Natural killer cell (primary cell): Measurements from ENCODE around the gene OS9. TPM values are rescaled to one million over a fixed set of nuclear protein-coding genes. Genes with fewer than 3 reads are reported as not detected.

ENCODE experiments used
- ATAC-seq, 3 donors: fragments of 150-1000 bp in 2 of 3; fragments of 200-7000 bp in 1 of 3; cut with Tn5 transposase; 1 replicate in 1 of 3; 2 replicates in 2 of 3; pipeline ENCODE4 v1.10.0; 2021; ENCODE audit warnings: mild to moderate bottlenecking in 2 of 3, moderate library complexity in 2 of 3
- DNase-seq, 2 donors: peaks; one replicate each; pipeline versions ENCODE4 v3.0.0 to v3.0.0-alpha.2; 2013 to 2021; ENCODE audit warnings: mixed read lengths in 1 of 2
- H3K27ac ChIP-seq: one replicate; pipeline ENCODE4 v1.5.1; 2013; ENCODE audit warnings: mild to moderate bottlenecking, low read length
- H3K27me3 ChIP-seq: one replicate; pipeline ENCODE4 v1.6.1; 2013; ENCODE audit warnings: low read length; ENCODE audit not compliant: control insufficient read depth, insufficient read depth
- H3K36me3 ChIP-seq: one replicate; pipeline ENCODE4 v1.6.1; 2013; ENCODE audit warnings: low read length; ENCODE audit not compliant: control insufficient read depth, insufficient read depth
- H3K4me1 ChIP-seq: one replicate; pipeline ENCODE4 v1.6.1; 2013; ENCODE audit warnings: low read length; ENCODE audit not compliant: control insufficient read depth, insufficient read depth
- H3K4me3 ChIP-seq: one replicate; pipeline ENCODE4 v1.5.1; 2013; ENCODE audit warnings: low read length
- H3K9me3 ChIP-seq: one replicate; pipeline ENCODE4 v1.6.1; 2013; ENCODE audit warnings: low read length; ENCODE audit not compliant: control insufficient read depth, insufficient read depth
- H3K27ac Mint-ChIP-seq, 2 donors: one replicate each; pipeline ENCODE4 v1.8.0; 2022; ENCODE audit warnings: mild to moderate bottlenecking in 2 of 2, mixed read lengths in 2 of 2, moderate library complexity in 1 of 2
- H3K27me3 Mint-ChIP-seq, 2 donors: one replicate each; pipeline ENCODE4 v1.8.0; 2022; ENCODE audit warnings: low read depth in 2 of 2, mixed read lengths in 2 of 2
- H3K36me3 Mint-ChIP-seq: one replicate; pipeline ENCODE4 v1.8.0; 2022; ENCODE audit warnings: mixed read lengths
- H3K4me1 Mint-ChIP-seq, 2 donors: one replicate each; pipeline ENCODE4 v1.8.0; 2022; ENCODE audit warnings: mixed read lengths in 2 of 2
- H3K4me3 Mint-ChIP-seq: one replicate; pipeline ENCODE4 v1.8.0; 2022; ENCODE audit warnings: mild to moderate bottlenecking, moderate library complexity, mixed read lengths
- H3K9me3 Mint-ChIP-seq, 2 donors: one replicate each; pipeline ENCODE4 v1.8.0; 2022; ENCODE audit warnings: mixed read lengths in 2 of 2
- CTCF ChIP-seq: fragments of 200-600 bp; IDR thresholded peaks from one replicate; pipeline ENCODE4 v1.8.0; 2022; ENCODE audit warnings: antibody characterized with exemption
- WGBS: methylation state at CpG from one replicate; pipeline ENCODE4 v1.1.7; 2013; ENCODE audit warnings: missing lambda C conversion rate; ENCODE audit not compliant: insufficient coverage; 5-methylcytosine and 5-hydroxymethylcytosine counted together
- intact Hi-C: fragments of 100-400 bp; cut with micrococcal nuclease; formaldehyde crosslinking; loops from one replicate; pipeline ENCODE4 v1.14.2; 2022
- total RNA-seq, 4 donors: library from RNA; stranded (reverse); fragments of 120-200 nt in 1 of 4; gene quantifications; one replicate each; pipeline versions ENCODE4 v1.2.3 to v1.2.4, GENCODE V29; 2013 to 2022

The OS9 gene
- total RNA-seq, 3 donors from 2014 or later (not counting 1 experiment from before 2014, with no cell fraction given) = 185 to 221 (median 198) TPM

GRCh38 chr12:57735198-57735855, 41.4 kb downstream of the OS9 start:
- H3K36me3 Mint-ChIP-seq = peaks cover 7% of the 10 kb centered on the region
- WGBS = 87% methylated on average over 7 of the region's 8 CpGs

GRCh38 chr12:57735952-57736740, 42.2 kb downstream of the OS9 start:
- H3K27ac Mint-ChIP-seq = peak overlapping the region in 1 of 2 donors; percentile 74
- H3K4me1 Mint-ChIP-seq = peaks cover 35 to 45% of the 10 kb centered on the region in 2 donors
- no peak for ATAC-seq
- H3K36me3 Mint-ChIP-seq = peaks cover 7% of the 10 kb centered on the region
- TF ChIP-seq CTCF = no peak
- H3K36me3 ChIP-seq = peaks cover 66% of the 10 kb centered on the region
- WGBS = 94% methylated on average over 42 of the region's 49 CpGs
- H3K9me3 ChIP-seq = no peaks in the 10 kb centered on the region
- no peaks in the 10 kb centered on the region for H3K9me3 Mint-ChIP-seq
- no peak for DNase-seq
- H3K27me3 ChIP-seq = no peaks in the 10 kb centered on the region
- H3K4me1 ChIP-seq = peaks cover 24% of the 10 kb centered on the region
- no peak overlapping the region for H3K4me3 ChIP-seq
- intact Hi-C loops = no loop called here
- no peak overlapping the region for H3K27ac ChIP-seq
- no peaks in the 10 kb centered on the region for H3K27me3 Mint-ChIP-seq
- no peak overlapping the region for H3K4me3 Mint-ChIP-seq

More at GRCh38 chr12:57735198-57735855, 41.4 kb downstream of the OS9 start:
- Histone ChIP-seq H3K27ac (no peak overlapping the region), H3K27me3 (no peaks in the 10 kb centered on the region), H3K4me1 (peaks cover 15% of the 10 kb centered on the region), H3K36me3 (peaks cover 74% of the 10 kb centered on the region), H3K4me3 (no peak overlapping the region), H3K9me3 (no peaks in the 10 kb centered on the region)
- H3K4me1 Mint-ChIP-seq = peaks cover 27 to 37% of the 10 kb centered on the region in 2 donors
- ATAC-seq (no peak), DNase-seq (no peak)
- H3K27ac Mint-ChIP-seq = peak overlapping the region; percentile 49 to 50
- H3K27me3 Mint-ChIP-seq = no peaks in the 10 kb centered on the region
- H3K4me3 Mint-ChIP-seq = no peak overlapping the region
- H3K9me3 Mint-ChIP-seq = no peaks in the 10 kb centered on the region
- intact Hi-C loops = no loop called here
- no peak for TF ChIP-seq CTCF

GRCh38 chr12:57736741-57737466, 43.0 kb downstream of the OS9 start:
- Mint-ChIP-seq H3K4me3 (no peak overlapping the region), H3K36me3 (peaks cover 7% of the 10 kb centered on the region), H3K4me1 (peaks cover 42 to 48% of the 10 kb centered on the region in 2 donors), H3K27ac (peak overlapping the region in 1 of 2 donors; percentile 74), H3K27me3 (no peaks in the 10 kb centered on the region), H3K9me3 (no peaks in the 10 kb centered on the region)
- TF ChIP-seq CTCF = no peak
- intact Hi-C loops = no loop called here
- 96% methylated on average over 31 of the region's 31 CpGs for WGBS
- Histone ChIP-seq H3K36me3 (peaks cover 58% of the 10 kb centered on the region), H3K4me1 (peaks cover 30% of the 10 kb centered on the region), H3K27ac (no peak overlapping the region), H3K4me3 (no peak overlapping the region), H3K27me3 (no peaks in the 10 kb centered on the region), H3K9me3 (no peaks in the 10 kb centered on the region)
- ATAC-seq (no peak), DNase-seq (no peak)
